ENCODE measurements around the gene LOXL4.

DNA sequence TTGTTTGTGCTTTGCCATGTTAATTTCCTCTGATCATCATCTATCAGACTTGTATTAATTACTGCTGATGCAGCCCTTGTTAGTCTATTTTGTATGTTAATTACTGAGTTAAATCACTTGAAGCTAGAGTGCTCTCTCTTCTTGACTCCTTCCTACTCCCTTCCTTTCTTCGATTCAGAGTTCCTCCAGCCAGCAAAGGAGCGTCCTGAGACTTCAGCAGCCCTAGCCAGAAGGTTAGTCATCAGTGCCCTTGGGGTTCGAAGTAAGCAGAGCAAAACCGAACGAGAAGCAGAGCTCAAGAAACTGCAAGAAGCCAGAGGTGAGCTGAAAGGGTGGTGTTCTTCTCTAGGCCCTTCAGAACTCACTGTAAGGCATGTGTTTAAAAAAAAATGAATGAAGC, 32.1 kb downstream of the LOXL4 start:
- TF ChIP-seq, protein P1, sequence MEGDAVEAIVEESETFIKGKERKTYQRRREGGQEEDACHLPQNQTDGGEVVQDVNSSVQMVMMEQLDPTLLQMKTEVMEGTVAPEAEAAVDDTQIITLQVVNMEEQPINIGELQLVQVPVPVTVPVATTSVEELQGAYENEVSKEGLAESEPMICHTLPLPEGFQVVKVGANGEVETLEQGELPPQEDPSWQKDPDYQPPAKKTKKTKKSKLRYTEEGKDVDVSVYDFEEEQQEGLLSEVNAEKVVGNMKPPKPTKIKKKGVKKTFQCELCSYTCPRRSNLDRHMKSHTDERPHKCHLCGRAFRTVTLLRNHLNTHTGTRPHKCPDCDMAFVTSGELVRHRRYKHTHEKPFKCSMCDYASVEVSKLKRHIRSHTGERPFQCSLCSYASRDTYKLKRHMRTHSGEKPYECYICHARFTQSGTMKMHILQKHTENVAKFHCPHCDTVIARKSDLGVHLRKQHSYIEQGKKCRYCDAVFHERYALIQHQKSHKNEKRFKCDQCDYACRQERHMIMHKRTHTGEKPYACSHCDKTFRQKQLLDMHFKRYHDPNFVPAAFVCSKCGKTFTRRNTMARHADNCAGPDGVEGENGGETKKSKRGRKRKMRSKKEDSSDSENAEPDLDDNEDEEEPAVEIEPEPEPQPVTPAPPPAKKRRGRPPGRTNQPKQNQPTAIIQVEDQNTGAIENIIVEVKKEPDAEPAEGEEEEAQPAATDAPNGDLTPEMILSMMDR (IDR thresholded peaks at IDR 0.05), result no peak
- no peak for TF ChIP-seq POLR2AphosphoS5 (IDR thresholded peaks at IDR 0.05)

All from transverse colon (tissue), 4 donors.